ENCODE data around the gene PDHA1.
A peak's percentile ranks its signal among the peaks of the same experiment; 100 is the strongest.

PDHA1 gene

GRCh38 chrX:19343535-19344408, at the start of gene PDHA1:
Gene PDHA1 (plus strand): TSS chrX:19343927. CDS start chrX:19344038, 111 bp downstream.
- DNase-seq = peak; percentile 75

- DNase-seq = no peak
Observed at GRCh38 chrX:19303256-19303880, 40.4 kb upstream of the PDHA1 start.

- DNase-seq = no peak
Observed at GRCh38 chrX:19326567-19326966, 17.2 kb upstream of the PDHA1 start.

- DNase-seq = no peak
Observed at GRCh38 chrX:19331831-19332230, 11.9 kb upstream of the PDHA1 start.

- DNase-seq = no peak
Observed at GRCh38 chrX:19332983-19333382, 10.7 kb upstream of the PDHA1 start.

- no peak for DNase-seq
Observed at GRCh38 chrX:19334945-19335626, 8.6 kb upstream of the PDHA1 start.

GRCh38 chrX:19342331-19342906, 1.3 kb upstream of the PDHA1 start:
- DNase-seq = no peak

- no peak for DNase-seq
Observed at GRCh38 chrX:19343085-19343534, 617 bp upstream of the PDHA1 start.

GRCh38 chrX:19344661-19345060, 934 bp downstream of the PDHA1 start:
- no peak for DNase-seq

GRCh38 chrX:19347916-19348315, 4.2 kb downstream of the PDHA1 start:
- no peak for DNase-seq

GRCh38 chrX:19349264-19349663, 5.5 kb downstream of the PDHA1 start:
- DNase-seq = no peak

GRCh38 chrX:19350941-19351384, 7.2 kb downstream of the PDHA1 start:
- no peak for DNase-seq

GRCh38 chrX:19354625-19355024, 10.9 kb downstream of the PDHA1 start:
- DNase-seq = no peak

GRCh38 chrX:19358521-19358920, 14.8 kb downstream of the PDHA1 start:
- DNase-seq = no peak

- DNase-seq = no peak
Observed at GRCh38 chrX:19360903-19361302, 17.2 kb downstream of the PDHA1 start.

GRCh38 chrX:19361701-19362100, 18.0 kb downstream of the PDHA1 start:
- no peak for DNase-seq

GRCh38 chrX:19368576-19368975, 24.8 kb downstream of the PDHA1 start:
- DNase-seq = no peak

GRCh38 chrX:19370061-19370460, 26.3 kb downstream of the PDHA1 start:
- no peak for DNase-seq

GRCh38 chrX:19372170-19372546, 28.4 kb downstream of the PDHA1 start:
- DNase-seq = peak; percentile 29

GRCh38 chrX:19372547-19373331, 29.0 kb downstream of the PDHA1 start:
- DNase-seq = no peak

- no peak for DNase-seq
Observed at GRCh38 chrX:19373351-19373891, 29.7 kb downstream of the PDHA1 start.

- no peak for DNase-seq
Observed at GRCh38 chrX:19375546-19375945, 31.8 kb downstream of the PDHA1 start.

Data from NCI-H1417 treated with DMSO at 0.1 percent for 48 hours (cell line).